Measurements from ENCODE around the gene ZMYND15.

ZMYND15 gene

GRCh38 chr17:4715063-4715744 lies 24.4 kb upstream of the ZMYND15 start:
- no peak for DNase-seq (ENCODE audit: low read depth)

GRCh38 chr17:4716081-4716480 lies 23.6 kb upstream of the ZMYND15 start:
- DNase-seq (ENCODE audit: low read depth), result no peak

- DNase-seq (ENCODE audit: low read depth), result no peak
Measured at GRCh38 chr17:4717791-4718190, 21.8 kb upstream of the ZMYND15 start.

- DNase-seq (ENCODE audit: low read depth), result no peak
Measured at GRCh38 chr17:4718276-4718675, 21.4 kb upstream of the ZMYND15 start.

- no peak for DNase-seq (ENCODE audit: low read depth)
Measured at GRCh38 chr17:4719146-4719545, 20.5 kb upstream of the ZMYND15 start.

GRCh38 chr17:4719684-4720221 lies 19.9 kb upstream of the ZMYND15 start:
- no peak for DNase-seq (ENCODE audit: low read depth)

- no peak for DNase-seq (ENCODE audit: low read depth)
Measured at GRCh38 chr17:4720787-4721186, 18.8 kb upstream of the ZMYND15 start.

GRCh38 chr17:4721203-4722135 lies 18.2 kb upstream of the ZMYND15 start:
- DNase-seq (ENCODE audit: low read depth), result no peak

GRCh38 chr17:4722678-4723240 lies 16.9 kb upstream of the ZMYND15 start:
- no peak for DNase-seq (ENCODE audit: low read depth)

- no peak for DNase-seq (ENCODE audit: low read depth)
Measured at GRCh38 chr17:4724650-4725049, 15.0 kb upstream of the ZMYND15 start.

- no peak for DNase-seq (ENCODE audit: low read depth)
Measured at GRCh38 chr17:4725646-4726310, 13.9 kb upstream of the ZMYND15 start.

- DNase-seq (ENCODE audit: low read depth), result no peak
Measured at GRCh38 chr17:4728124-4728523, 11.5 kb upstream of the ZMYND15 start.

GRCh38 chr17:4733073-4733531 lies 6.5 kb upstream of the ZMYND15 start:
- no peak for DNase-seq (ENCODE audit: low read depth)

GRCh38 chr17:4734857-4735475 lies 4.7 kb upstream of the ZMYND15 start:
- DNase-seq (ENCODE audit: low read depth), result no peak

- no peak for DNase-seq (ENCODE audit: low read depth)
Measured at GRCh38 chr17:4735876-4736651, 3.6 kb upstream of the ZMYND15 start.

- no peak for DNase-seq (ENCODE audit: low read depth)
Measured at GRCh38 chr17:4738136-4739121, 1.2 kb upstream of the ZMYND15 start.

GRCh38 chr17:4740025-4740351 lies 355 bp downstream of the ZMYND15 start:
- DNase-seq (ENCODE audit: low read depth), result no peak

GRCh38 chr17:4740584-4740983 lies 951 bp downstream of the ZMYND15 start:
- no peak for DNase-seq (ENCODE audit: low read depth)

- no peak for DNase-seq (ENCODE audit: low read depth)
Measured at GRCh38 chr17:4741544-4741943, 1.9 kb downstream of the ZMYND15 start.

- DNase-seq (ENCODE audit: low read depth), result no peak
Measured at GRCh38 chr17:4742133-4742532, 2.5 kb downstream of the ZMYND15 start.
